ENCODE measurements around the gene ALMS1.

ALMS1 gene

DNA sequence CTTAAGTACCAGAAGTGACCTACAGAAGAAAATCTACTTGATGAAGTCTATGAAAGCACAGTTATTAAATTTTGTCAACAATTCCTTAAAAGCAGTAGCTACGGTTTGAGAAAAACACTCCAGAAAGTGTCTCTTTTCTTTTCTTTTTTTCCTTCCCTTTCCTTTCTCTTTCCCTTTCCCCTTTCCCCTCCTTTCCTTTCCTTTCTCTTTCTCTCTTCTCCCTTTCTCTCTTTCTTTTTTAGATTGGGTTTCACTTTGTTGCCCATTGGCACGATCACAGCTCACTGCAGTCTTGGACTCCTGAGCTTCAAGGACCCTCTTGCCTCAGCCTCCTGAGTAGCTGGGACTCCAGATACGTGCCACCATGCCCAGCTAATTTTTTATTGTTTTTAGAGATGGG lies 2.6 kb upstream of the ALMS1 start:
- H3K9me3 Mint-ChIP-seq, result no peaks in the 10 kb centered on the region
- no peak for ATAC-seq
- H3K36me3 Mint-ChIP-seq, result no peaks in the 10 kb centered on the region
- H3K4me1 Mint-ChIP-seq, result peaks cover 25% of the 10 kb centered on the region
- H3K27me3 Mint-ChIP-seq, result peaks cover 14% of the 10 kb centered on the region
- H3K27ac Mint-ChIP-seq, result no peak overlapping the region
- H3K4me3 Mint-ChIP-seq, result no peak overlapping the region

DNA sequence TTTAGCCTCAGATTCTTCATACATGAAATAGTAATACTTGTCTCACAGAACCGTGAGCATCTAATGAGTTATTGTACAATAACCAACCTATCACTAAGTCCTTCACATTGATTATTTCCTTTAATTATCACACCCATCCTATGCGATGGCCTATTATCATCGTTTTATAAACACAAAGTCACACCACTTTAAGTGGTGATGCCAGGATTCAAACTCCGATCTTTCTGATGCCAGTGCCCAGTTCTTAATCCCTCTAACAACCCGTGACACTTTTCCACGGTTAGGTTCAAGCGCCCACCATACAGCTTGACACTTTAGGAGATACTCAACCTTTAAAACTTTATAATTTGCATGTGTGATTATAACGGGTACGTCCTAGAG lies 523 bp upstream of the ALMS1 start:
- H3K4me1 Mint-ChIP-seq, result peaks cover 37% of the 10 kb centered on the region
- H3K27ac Mint-ChIP-seq, result peak overlapping the region; percentile 93
- ATAC-seq, result no peak
- H3K9me3 Mint-ChIP-seq, result no peaks in the 10 kb centered on the region
- H3K36me3 Mint-ChIP-seq, result no peaks in the 10 kb centered on the region
- H3K4me3 Mint-ChIP-seq, result peak overlapping the region; percentile 96
- peaks cover 8% of the 10 kb centered on the region for H3K27me3 Mint-ChIP-seq

DNA sequence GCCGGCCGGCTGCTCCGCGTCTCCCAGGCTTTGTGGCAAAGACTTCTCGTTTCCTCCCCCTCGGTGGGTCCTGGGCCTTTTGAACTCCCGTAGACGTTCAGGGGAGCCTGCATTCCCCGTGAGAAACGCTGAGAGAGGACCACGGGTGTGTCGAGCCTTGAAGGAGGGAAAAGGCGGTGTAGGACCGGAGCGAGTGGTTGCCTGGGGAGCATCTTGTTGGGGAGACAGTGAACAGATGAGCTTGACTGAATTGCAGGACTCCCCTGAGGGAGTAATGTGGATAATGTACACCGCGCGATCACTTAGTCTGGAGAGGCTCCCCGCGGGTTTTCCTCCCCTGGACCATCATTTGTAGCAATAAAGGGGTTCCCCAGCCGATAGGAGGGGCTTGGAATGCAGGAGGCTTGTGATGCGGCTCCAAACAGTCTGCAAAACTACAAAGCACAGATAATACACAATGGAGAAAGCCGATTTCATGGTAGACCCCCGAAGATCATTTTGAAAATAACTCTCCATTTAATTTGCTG lies 769 bp downstream of the ALMS1 start:
- H3K36me3 Mint-ChIP-seq, result peaks cover 7% of the 10 kb centered on the region
- peaks cover 37% of the 10 kb centered on the region for H3K4me1 Mint-ChIP-seq
- H3K4me3 Mint-ChIP-seq, result peak overlapping the region; percentile 96
- peak overlapping the region; percentile 93 for H3K27ac Mint-ChIP-seq
- H3K9me3 Mint-ChIP-seq, result no peaks in the 10 kb centered on the region
- peak; percentile 25 for ATAC-seq
- H3K27me3 Mint-ChIP-seq, result no peaks in the 10 kb centered on the region

DNA sequence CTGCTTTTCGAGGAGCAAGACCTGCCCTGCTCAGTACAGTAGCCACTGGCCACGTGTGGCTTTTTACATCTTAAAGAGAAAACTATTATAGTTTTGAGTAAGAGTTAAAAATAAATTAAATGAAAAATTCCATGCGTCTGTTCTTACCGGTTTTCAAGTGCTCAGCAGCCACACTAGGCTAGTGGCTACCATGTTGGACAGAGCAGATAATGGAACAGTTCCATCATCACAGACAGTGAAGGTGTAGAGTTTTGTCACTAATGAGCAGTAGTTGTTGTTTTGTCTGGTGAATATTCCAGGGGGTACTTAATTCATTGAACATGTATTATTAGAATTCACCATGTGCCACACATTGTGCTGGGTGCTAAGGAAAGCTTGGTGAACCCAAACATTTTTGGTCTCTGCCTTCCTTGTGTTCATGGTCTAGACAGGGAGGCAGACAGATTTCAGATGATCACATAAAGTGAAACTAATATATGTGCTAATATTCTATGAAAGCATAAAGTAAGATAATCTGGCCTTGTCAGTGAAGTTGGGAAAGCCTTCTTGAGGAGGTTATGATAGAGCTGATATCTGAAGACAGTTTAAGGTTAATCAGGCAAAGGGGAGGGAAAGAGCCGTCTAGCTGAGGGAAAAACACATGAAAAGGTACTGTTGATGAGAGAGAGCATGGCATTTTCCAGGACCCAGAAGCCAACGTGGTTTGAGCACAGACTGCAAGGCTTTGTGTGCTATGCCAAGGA lies 1.4 kb downstream of the ALMS1 start:
- no peak for ATAC-seq
- peak overlapping the region; percentile 93 for H3K27ac Mint-ChIP-seq
- H3K27me3 Mint-ChIP-seq, result no peaks in the 10 kb centered on the region
- no peaks in the 10 kb centered on the region for H3K9me3 Mint-ChIP-seq
- peaks cover 43% of the 10 kb centered on the region for H3K4me1 Mint-ChIP-seq
- peaks cover 11% of the 10 kb centered on the region for H3K36me3 Mint-ChIP-seq
- H3K4me3 Mint-ChIP-seq, result peak overlapping the region; percentile 96

DNA sequence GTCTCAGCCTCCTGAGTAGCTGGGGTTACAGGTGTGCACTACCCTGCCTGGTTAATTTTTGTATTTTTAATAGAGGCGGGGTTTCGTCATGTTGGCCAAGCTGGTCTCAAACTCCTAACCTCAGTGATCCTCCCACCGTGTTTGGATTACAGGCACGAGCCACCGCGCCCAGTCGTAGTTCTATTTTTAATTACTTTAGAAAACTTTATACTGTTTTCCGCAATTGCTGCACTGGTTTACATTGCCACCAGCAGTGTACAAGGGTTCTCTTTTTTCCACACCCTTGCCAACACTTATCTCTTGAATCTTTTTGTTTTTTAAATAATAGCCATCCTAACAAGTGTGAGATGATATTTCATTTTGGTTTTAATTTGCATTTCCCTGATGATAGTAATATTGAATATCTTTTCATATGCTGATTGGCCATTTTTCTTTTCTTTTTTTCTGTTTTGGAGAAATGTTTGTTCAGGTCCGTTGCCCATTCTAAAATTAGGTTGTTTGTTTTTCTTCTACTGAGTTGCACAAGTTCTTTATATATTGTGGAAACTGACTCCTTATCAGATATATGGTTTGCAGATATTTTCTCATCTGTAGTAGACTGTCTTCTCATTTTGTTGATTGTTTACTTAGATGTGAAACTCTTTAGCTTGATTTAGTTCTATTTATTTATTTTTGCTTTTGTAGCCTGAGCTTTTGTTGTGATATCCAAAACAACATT lies 16.9 kb downstream of the ALMS1 start:
- Mint-ChIP-seq H3K27me3 (no peaks in the 10 kb centered on the region), H3K27ac (no peak overlapping the region), H3K9me3 (peaks cover 16% of the 10 kb centered on the region), H3K4me1 (peaks cover 12% of the 10 kb centered on the region), H3K36me3 (peaks cover 84% of the 10 kb centered on the region), H3K4me3 (no peak overlapping the region)
- ATAC-seq, result no peak

DNA sequence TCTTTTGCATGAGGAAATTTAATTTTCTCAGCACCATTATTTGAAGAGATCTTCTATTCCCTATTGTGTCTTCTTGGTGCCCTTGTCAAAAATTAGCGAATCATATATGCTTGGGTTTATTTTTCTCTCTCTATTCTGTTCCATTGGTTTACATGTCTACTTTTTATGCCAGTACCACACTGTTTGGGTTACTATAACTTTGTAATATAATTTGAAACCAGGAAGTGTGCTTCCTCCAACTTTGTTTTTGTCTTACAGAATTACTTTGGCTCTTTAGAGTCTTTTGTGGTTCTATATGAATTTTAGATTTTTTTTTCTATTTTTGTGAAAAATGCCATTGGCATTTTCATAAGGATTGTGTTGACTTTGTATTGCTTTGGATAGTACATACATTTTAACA lies 17.6 kb downstream of the ALMS1 start:
- no peak for ATAC-seq
- Mint-ChIP-seq H3K36me3 (peaks cover 84% of the 10 kb centered on the region), H3K4me1 (peaks cover 16% of the 10 kb centered on the region), H3K27ac (no peak overlapping the region), H3K27me3 (no peaks in the 10 kb centered on the region), H3K4me3 (no peak overlapping the region), H3K9me3 (peaks cover 16% of the 10 kb centered on the region)

DNA sequence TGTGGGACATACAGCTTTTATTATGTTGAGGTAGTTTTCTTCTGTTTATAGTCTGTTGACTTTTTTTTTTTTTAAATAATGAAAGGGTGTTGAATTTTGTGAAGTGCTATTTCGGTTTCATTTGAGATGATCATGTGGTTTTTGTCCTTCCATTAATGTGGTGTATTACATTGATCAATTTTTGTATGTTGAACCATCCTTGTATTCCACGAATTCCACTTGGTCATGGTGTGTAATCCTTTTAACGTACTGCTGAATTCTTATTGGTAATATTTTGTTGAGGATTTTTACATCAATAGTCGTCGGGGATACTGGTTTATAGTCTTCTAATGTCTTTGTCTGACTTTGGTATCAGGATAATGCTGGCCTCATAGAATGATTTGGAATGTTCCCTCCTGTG lies 18.8 kb downstream of the ALMS1 start:
- H3K36me3 Mint-ChIP-seq, result peaks cover 78% of the 10 kb centered on the region

DNA sequence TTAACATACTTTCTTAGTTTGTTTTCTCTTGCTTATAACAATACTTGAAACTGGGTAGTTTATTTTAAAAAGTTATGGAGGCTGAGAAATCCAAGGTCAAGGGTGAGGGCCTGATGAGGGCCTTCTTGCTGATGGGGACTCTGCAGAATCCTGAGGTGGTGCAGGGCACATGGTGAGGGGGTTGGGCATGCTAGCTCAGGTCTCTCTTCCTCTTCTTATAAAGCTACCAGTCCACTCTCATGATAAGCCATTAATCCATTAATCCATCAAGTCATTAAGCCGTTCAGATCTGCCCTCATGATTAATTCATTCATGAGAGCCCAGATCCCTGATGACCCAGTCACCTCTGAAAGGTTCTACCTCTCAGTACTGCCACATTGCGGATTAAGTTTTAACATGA lies 21.4 kb downstream of the ALMS1 start:
- peaks cover 11% of the 10 kb centered on the region for H3K4me1 Mint-ChIP-seq
- no peaks in the 10 kb centered on the region for H3K27me3 Mint-ChIP-seq
- H3K36me3 Mint-ChIP-seq, result peaks cover 75% of the 10 kb centered on the region
- H3K27ac Mint-ChIP-seq, result no peak overlapping the region
- ATAC-seq, result no peak
- H3K4me3 Mint-ChIP-seq, result no peak overlapping the region
- peaks cover 13% of the 10 kb centered on the region for H3K9me3 Mint-ChIP-seq

More for the DNA sequence above, 18.8 kb downstream of the ALMS1 start:
- Mint-ChIP-seq H3K4me1 (peaks cover 16% of the 10 kb centered on the region), H3K9me3 (peaks cover 11% of the 10 kb centered on the region), H3K27ac (no peak overlapping the region), H3K4me3 (no peak overlapping the region), H3K27me3 (no peaks in the 10 kb centered on the region)
- no peak for ATAC-seq

DNA sequence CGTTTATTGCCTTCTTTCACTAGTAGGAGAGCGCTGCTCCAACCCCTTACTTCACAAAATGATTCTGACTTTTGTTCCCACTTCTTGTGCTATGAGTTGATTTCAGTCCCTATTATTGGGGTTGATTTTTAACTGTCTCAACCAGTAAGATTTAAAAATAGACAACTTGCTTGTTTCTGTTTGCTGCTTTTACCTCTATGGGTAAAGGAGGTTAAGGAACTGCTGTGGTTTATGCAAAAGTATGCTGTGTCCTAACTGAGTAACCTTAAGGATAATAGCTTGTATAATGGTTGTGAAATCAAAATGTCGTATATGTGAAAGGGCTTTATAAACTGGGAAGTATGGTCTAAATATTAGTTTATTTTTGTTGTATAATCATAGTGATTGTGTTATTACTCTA lies 22.6 kb downstream of the ALMS1 start:
- Mint-ChIP-seq H3K4me3 (no peak overlapping the region), H3K36me3 (peaks cover 67% of the 10 kb centered on the region), H3K9me3 (peaks cover 11% of the 10 kb centered on the region), H3K4me1 (peaks cover 10% of the 10 kb centered on the region), H3K27ac (no peak overlapping the region), H3K27me3 (no peaks in the 10 kb centered on the region)
- ATAC-seq, result no peak

DNA sequence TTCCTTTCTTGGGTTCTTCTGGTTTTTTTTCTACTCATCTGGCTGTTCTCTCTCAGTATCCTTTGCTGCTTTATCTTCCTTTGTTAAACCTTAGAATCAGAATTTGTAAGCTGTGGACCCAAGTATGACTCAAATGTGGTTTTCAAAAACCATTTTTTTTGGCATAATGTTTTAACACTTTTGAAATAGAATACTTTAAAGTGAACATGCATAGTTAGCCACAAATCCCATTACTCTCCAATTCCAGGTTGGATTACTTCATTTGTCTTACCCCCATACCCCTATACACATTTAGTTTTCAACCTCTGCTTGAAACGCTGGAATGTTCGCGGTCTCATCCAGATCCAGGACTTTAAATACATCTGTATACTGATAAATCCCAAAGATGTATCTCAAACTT lies 29.1 kb downstream of the ALMS1 start:
- no peak overlapping the region for H3K4me3 Mint-ChIP-seq
- no peak overlapping the region for H3K27ac Mint-ChIP-seq
- H3K9me3 Mint-ChIP-seq, result peaks cover 4% of the 10 kb centered on the region
- ATAC-seq, result no peak
- peaks cover 5% of the 10 kb centered on the region for H3K4me1 Mint-ChIP-seq
- H3K36me3 Mint-ChIP-seq, result peaks cover 37% of the 10 kb centered on the region
- H3K27me3 Mint-ChIP-seq, result no peaks in the 10 kb centered on the region

DNA sequence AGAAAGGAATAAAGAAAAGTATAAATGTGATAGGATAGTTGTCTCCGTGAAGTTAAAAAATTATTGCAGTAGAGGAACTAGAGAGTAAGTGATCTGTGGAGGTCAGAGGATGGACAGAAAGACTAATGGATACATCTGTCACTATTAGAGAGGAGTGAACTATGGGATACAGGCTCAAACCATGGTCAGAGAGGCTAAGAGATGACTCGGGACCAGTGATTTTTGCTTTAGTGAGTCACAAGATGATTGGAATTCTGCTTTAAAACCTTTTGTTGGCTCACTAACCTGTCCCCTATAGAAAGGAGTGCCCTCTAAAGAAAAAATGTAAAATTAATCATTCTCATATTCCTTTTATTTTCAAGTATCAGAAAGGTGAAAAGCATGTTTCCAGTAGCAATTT lies 30.3 kb downstream of the ALMS1 start:
- Mint-ChIP-seq H3K9me3 (peaks cover 4% of the 10 kb centered on the region), H3K4me1 (peaks cover 5% of the 10 kb centered on the region), H3K36me3 (peaks cover 35% of the 10 kb centered on the region), H3K27me3 (no peaks in the 10 kb centered on the region), H3K27ac (no peak overlapping the region), H3K4me3 (no peak overlapping the region)
- ATAC-seq, result no peak

DNA sequence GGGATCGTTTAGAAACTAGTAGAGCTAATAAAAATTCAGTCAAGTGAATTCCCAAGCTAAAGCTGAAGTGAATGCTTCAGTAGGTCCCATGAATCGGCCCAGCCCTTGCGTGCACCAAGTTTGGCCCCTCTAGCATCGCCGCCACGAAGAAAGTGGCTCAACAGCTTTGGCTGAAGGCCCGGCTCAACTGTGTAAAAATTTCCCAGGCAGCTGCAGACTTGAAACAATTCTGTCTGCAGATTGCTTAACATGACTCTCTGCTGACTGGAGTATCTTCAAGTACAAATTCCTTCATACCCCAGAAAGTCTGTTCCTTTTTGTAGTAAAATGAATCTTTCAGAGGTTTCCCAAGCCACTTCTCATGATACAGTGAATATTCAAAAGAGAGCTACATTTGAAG lies 32.7 kb downstream of the ALMS1 start:
- Mint-ChIP-seq H3K4me3 (no peak overlapping the region), H3K9me3 (no peaks in the 10 kb centered on the region), H3K4me1 (peaks cover 5% of the 10 kb centered on the region), H3K36me3 (peaks cover 22% of the 10 kb centered on the region), H3K27ac (no peak overlapping the region), H3K27me3 (no peaks in the 10 kb centered on the region)
- ATAC-seq, result no peak

DNA sequence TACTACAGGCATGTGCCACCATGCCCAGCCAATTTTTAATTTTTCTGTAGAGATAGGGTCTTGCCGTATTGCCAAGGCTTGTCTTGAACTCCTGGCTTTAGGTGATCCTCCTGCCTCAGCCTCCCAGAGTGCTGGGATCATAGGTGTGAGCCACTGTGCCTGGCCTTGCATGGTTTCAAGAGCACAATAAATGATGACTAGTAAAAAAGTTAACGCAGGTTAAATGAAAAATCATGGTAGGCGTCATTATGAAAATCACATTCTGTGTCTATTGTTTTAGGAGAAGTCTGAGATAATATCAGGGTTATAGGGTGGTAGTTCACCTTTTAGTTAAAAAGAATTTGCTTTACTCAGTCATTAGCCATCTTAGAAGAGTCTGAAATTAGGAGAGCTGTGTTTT lies 38.3 kb downstream of the ALMS1 start:
- Mint-ChIP-seq H3K27me3 (no peaks in the 10 kb centered on the region), H3K36me3 (peaks cover 38% of the 10 kb centered on the region), H3K4me3 (no peak overlapping the region), H3K4me1 (no peaks in the 10 kb centered on the region), H3K9me3 (no peaks in the 10 kb centered on the region), H3K27ac (no peak overlapping the region)
- ATAC-seq, result no peak

DNA sequence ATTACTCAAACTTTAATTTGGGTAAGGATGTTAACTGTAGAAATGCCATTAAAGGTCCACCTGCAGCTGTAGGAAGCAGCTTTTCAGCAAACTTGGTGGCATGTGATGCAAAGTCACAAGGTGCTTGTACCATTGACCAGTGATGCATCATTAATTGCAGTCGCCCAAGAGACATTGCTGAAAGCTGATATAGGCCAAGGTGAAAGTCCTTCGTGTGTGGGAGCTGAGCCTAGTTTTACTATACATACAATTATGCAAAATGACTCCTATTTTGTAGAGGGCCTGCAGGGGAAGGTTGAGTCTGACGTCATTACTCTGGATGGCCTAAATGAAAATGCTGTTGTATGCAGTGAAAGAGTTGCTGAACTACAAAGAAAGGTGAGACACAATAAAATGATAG lies 40.5 kb downstream of the ALMS1 start:
- ATAC-seq, result no peak
- H3K36me3 Mint-ChIP-seq, result peaks cover 36% of the 10 kb centered on the region
- H3K9me3 Mint-ChIP-seq, result no peaks in the 10 kb centered on the region
- H3K27ac Mint-ChIP-seq, result no peak overlapping the region
- no peaks in the 10 kb centered on the region for H3K27me3 Mint-ChIP-seq
- H3K4me3 Mint-ChIP-seq, result no peak overlapping the region
- no peaks in the 10 kb centered on the region for H3K4me1 Mint-ChIP-seq

DNA sequence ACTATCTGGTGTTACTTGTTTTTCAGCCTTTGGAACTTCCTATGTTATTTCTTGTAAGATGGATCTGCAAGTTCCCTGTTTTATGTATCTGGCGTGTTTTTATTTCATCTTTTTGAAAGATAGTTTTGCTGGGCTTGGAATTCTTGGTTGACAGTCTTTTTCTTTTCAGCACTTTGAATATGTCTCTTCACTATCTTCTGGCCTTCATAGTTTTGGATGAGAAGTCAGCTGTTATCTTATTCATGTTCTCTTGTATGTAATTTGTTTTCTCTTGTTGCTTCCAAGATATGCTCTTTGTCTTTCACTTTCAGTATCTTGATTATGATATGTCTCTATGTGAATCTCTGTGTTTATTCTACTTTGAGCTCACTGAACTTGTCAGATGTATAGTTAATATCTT lies 50.4 kb downstream of the ALMS1 start:
- ATAC-seq, result no peak
- H3K4me3 Mint-ChIP-seq, result no peak overlapping the region

DNA sequence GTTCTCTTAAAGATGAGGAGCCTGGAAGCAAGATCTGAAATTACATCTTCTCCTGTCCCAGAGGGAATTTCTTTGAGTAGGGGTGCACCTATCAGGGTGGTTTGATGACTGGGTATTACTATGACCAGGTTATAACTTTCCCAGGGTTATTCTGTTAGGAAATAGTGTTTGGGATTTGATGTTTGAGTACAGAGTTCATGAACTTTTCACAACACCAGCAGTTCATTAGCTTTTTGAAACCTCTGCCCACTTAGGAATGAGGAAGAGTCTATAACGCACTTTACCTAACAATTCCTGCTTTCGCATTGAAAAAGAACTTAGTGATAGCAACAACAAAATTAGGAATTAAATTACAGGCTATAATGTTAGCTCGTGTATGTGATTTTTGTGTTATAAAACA lies 58.6 kb downstream of the ALMS1 start:
- no peaks in the 10 kb centered on the region for H3K9me3 Mint-ChIP-seq

More for the DNA sequence above, 50.4 kb downstream of the ALMS1 start:
- Mint-ChIP-seq H3K36me3 (peaks cover 8% of the 10 kb centered on the region), H3K4me1 (no peaks in the 10 kb centered on the region), H3K9me3 (no peaks in the 10 kb centered on the region), H3K27ac (no peak overlapping the region), H3K27me3 (no peaks in the 10 kb centered on the region)

More for the DNA sequence above, 58.6 kb downstream of the ALMS1 start:
- Mint-ChIP-seq H3K36me3 (peaks cover 54% of the 10 kb centered on the region), H3K27me3 (no peaks in the 10 kb centered on the region), H3K27ac (no peak overlapping the region), H3K4me3 (no peak overlapping the region), H3K4me1 (no peaks in the 10 kb centered on the region)
- ATAC-seq, result no peak
